Activated T-cell treated with anti-CD3 and anti-CD28 coated beads for 1 hour (primary cell): ENCODE results near the gene FREM1.
A peak's percentile ranks its signal among the peaks of the same experiment; 100 is the strongest.

Experiments
- DNase-seq: peaks from one replicate; pipeline ENCODE4 v3.0.0-alpha.2; 2020; ENCODE audit warnings: low read depth

Gene FREM1

GRCh38 chr9:14702200-14702720, 208.0 kb downstream of the FREM1 start:
- no peak for DNase-seq

GRCh38 chr9:14693251-14693861, 216.9 kb downstream of the FREM1 start, which contains the start of gene ZDHHC21:
Gene ZDHHC21 (minus strand): TSS chr9:14693432. CDS start chr9:14674340, 19,092 bp downstream.
- DNase-seq = peak; percentile 31

GRCh38 chr9:14692470-14693250, 217.6 kb downstream of the FREM1 start:
- no peak for DNase-seq

GRCh38 chr9:14690948-14691730, 219.1 kb downstream of the FREM1 start:
- no peak for DNase-seq

- no peak for DNase-seq
These were observed 223.0 kb downstream of the FREM1 start for GRCh38 chr9:14687042-14687719.

GRCh38 chr9:14686168-14686567, 224.1 kb downstream of the FREM1 start:
- no peak for DNase-seq
